ENCODE measurements around the gene IGFBP6.

Gene IGFBP6

DNA sequence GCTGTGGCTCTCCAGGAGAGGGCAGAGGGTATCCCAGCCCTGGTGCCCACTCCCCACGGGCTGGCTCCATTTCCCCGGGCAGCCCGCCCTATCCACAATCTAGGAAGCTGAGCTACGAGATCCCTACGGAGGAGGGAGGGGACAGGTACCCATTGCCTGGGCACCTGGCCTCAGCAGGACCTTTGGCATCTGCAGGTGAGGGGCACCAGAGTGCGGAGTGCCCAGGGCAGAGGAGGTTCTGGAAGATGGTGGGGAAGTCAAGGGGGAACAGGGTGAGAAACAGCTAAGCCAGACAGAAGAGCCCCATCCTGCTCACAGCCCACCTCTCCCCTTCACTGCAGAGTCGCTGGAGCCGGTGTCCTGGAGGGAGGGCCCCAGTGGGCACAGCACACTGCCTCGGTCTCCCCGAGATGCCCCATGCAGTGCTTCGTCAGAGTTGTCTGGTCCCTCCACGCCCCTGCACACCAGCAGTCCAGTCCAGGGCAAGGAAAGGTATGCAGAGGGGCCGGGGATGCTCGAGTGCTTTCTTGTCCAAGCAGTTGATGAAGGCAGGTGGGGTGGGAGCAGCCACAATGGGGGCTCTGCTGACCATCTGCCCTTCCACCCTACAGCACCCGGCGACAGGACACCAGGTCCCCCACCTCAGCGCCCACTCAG lies 37.3 kb upstream of the IGFBP6 start:
- DNase-seq, result no peak

DNA sequence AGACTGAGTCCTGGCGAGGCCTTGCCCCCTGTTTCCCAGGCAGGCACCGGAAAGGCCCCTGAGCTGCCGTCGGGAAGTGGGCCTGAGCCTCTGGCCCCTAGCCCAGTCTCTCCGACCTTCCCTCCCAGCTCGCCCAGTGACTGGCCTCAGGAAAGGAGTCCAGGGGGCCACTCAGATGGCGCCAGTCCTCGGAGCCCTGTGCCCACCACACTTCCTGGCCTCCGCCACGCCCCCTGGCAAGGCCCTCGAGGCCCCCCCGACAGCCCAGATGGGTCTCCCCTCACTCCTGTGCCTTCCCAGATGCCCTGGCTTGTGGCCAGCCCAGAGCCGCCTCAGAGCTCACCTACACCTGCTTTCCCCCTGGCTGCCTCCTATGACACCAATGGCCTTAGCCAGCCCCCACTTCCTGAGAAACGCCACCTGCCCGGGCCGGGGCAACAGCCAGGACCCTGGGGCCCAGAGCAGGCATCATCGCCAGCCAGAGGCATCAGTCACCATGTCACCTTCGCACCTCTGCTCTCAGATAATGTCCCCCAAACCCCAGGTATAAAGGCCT lies 36.7 kb upstream of the IGFBP6 start:
- DNase-seq, result no peak

DNA sequence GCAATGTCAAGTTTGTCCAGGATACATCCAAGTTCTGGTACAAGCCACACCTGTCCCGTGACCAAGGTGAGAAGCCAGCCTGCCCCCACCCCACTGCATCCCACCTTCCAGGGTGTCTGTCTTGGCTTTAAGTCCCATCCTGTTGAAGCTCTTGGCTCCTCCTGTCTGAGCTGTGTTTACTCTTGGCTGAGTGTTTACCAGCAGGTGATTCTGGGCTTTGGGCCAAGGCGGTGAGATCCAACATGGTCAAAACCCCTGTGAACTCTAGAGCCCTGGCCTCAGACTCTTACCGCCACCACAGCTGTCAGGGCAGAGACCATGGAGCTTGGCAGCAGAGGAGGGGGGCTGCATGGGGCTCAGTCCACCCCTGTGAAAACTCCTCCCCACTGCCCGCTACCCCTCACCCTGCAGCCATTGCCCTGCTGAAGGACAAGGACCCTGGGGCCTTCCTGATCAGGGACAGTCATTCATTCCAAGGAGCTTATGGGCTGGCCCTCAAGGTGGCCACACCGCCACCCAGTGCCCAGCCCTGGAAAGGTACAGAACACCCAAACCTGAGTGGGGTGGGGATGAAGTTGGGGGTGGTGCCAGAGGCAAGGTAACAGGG lies 36.0 kb upstream of the IGFBP6 start:
- DNase-seq, result no peak

DNA sequence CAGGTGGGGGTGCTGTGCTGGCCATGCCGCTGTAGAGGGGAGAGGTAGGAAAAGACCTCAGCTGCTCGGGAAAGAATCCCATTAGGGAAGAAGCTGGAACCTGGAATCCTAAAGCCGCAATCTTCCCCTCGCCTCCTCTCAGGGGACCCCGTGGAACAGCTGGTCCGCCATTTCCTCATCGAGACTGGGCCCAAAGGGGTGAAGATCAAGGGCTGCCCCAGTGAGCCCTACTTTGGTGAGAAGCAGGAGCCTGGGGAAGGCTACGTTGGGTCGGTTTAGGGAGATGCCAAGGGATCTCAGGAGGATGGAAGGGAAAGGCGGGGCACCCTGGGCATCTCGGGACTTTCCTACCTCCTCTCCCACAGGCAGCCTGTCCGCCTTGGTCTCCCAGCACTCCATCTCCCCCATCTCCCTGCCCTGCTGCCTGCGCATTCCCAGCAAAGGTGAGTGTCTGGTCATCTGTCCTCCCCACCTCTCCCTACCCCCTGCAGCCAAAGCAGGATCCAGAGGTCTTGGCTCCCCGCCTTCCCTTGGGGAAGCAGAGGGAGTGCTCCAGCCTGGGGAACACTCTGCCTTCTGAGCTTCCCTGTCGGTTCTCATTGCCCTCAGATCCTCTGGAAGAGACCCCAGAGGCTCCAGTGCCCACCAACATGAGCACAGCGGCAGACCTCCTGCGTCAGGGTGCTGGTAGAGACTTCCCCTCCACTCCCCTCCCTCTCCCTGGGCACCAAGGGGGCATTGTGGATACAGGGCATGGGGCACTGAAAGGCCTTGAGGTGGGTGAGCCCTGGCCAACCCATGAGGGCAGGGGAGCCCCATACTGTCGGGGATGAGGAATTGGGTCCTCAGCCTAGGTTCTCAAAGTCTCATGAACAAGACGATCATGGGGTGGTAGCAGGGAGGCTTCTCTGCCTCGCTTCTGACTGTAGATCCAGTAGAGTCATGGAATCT lies 35.2 kb upstream of the IGFBP6 start:
- DNase-seq, result no peak

DNA sequence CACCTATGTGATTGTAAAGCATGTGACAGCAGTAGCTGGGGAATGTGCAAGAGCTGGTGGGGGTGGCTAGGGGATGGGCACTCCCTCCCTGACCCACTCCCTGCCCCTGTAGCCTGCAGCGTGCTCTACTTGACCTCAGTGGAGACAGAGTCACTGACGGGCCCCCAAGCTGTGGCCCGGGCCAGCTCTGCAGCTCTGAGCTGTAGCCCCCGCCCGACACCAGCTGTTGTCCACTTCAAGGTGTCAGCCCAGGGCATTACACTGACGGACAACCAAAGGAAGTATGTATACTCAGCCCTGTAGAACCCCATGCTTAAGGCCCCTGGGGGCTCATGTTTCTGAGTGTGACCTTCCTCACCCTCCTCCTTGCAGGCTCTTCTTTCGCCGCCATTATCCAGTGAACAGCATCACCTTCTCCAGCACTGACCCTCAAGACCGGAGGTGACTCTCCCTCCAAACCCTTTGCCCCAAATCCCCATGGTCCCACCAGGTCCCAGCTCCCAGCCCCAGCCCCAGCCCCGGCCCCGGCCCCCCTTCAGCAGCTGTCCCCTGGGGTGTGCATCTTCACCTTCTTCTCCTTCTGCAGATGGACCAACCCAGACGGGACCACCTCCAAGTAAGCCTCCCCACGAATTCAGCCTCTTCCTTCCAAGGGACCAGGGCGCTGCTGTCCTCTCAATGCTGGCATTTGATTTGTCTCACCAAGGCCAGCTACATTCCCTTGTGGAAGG lies 34.3 kb upstream of the IGFBP6 start:
- DNase-seq, result no peak

DNA sequence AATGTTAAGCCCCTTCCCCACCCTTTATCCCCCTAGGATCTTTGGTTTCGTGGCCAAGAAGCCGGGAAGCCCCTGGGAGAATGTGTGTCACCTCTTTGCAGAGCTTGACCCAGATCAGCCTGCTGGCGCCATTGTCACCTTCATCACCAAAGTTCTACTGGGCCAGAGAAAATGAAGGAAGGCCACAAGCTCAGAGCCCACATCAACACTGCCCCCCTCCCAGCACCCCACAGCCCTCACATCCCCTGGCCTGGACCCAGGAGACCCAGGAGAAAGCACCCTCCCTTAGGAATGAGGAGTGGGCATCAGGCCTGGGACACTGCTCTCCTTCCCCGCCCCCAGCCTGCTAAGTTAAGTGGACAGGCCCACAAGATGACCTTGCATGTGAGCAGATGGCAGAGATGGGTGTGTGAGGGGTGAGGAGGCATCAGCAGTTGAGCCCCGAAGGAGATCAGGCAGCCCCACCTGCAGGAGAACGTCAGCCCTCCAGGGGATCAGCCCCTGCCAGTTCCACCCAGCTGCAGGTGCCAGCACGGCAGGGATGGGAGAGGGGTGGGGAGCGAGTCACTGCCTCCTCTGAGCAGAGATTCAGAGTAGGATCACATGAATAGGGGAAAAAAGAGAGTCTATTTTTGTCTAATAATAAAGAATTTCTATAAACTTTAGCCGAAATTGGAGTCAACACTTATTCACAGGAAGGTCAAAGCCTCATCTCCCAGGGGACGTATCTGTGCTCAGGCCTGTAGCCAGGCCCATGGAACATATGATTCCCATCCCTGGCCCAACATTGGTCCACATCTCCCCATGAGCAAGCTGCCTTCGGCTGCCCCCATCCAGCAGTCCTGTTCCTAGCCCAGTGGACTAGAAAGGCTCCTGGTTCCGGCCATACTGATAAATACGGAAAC lies 33.5 kb upstream of the IGFBP6 start:
- DNase-seq, result no peak

DNA sequence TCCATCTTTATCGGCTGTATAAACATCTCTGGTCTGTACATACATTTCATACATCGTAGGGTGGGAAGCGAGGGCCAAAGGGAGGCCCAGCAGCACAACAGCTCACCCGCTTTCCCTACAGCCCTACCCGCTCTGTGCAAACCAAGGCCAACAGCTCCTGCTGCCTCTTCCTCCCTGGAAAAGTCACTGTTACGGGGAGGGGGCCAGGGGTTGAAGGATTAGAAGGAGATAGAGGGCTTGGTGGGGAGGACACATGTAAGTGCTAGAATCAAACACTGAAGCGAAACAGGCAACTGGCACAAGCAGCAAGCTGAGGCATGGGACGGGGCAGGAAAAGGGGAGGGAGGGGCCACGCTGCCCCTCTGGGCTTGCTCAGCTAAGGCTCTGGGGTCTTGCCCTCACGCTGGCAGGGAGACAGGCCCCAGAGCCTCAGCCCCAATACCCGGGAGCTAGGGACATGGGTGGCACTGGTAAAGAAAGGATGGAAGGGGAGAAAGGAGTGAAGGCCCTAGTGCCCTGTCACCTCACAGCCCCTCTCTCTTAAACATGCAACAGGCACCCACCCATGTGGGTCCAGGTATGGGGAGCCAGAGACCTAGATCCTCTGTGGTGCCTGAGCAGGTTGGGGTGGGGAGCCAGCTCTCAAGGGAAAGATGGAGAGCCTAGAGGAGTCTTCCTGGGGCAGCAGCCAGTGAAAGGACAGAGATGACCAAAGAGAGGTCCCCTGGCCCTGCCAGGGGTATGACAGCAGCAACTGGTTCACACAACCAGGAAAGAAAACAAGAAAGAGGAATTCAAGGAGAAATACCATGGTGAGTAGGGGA lies 32.6 kb upstream of the IGFBP6 start:
- DNase-seq, result no peak

DNA sequence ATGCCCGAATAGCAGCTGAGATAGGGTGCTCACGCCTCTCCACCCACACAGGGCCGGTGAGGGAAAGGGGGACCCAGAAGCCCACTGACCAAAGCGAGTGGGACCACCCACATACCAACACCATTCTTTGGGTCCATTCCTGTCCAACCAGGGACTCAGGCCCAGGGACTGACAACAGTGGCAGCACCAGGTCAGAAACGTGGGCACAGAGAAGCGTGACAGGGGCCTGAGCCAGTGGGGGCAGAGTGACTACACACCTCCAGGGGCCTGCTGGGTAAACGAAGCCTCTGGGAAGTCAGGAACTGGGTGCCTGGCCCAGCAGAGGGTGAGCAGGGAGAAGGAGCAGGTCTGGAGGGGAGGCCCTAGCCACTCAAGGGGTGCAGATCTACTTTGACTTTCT lies 32.0 kb upstream of the IGFBP6 start:
- no peak for DNase-seq

DNA sequence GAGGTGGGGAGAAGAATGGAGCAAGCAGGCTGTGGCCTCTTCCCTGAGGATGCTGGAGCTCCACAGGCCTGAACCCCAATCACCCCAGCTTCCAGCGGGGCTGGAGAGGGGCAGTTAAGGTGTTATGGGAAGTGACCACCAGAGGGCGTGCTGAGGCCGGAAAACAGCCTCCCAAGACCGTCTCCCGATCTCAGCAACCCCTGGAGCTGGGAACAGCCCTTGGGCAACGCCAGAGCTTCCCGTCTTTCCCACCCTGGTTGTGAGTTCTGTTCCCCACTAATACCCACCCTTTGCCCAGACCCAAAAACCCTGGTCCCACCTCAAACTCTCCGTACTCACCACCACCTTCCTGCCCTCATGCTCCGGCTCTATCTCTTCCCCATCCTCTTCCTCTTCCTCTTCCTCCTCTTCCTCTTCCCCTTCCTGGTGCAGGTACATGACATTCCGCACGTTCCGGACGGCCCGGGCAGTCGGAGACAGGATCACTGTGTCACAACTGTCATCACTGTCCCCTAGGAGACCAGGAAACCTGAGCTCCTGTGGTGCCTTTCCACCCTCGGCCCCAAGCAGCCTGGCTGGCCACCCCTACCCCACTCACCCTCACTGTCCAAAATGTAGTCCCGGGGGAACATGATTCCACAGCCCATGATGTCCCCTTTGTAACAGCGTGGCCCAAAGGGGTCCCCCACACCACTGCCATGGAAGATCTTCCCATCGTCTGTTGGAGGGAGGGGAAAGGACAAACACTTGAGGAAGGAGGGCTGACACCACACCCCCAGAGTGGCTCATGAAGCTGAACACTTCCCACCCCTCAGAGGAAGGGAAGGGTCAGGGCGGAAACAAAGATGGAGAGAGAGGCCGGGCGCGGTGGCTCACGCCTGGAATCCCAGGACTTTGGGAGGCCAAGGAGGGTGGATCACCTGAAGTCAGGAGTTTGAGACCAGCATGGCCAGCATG lies 31.2 kb upstream of the IGFBP6 start:
- DNase-seq, result no peak

DNA sequence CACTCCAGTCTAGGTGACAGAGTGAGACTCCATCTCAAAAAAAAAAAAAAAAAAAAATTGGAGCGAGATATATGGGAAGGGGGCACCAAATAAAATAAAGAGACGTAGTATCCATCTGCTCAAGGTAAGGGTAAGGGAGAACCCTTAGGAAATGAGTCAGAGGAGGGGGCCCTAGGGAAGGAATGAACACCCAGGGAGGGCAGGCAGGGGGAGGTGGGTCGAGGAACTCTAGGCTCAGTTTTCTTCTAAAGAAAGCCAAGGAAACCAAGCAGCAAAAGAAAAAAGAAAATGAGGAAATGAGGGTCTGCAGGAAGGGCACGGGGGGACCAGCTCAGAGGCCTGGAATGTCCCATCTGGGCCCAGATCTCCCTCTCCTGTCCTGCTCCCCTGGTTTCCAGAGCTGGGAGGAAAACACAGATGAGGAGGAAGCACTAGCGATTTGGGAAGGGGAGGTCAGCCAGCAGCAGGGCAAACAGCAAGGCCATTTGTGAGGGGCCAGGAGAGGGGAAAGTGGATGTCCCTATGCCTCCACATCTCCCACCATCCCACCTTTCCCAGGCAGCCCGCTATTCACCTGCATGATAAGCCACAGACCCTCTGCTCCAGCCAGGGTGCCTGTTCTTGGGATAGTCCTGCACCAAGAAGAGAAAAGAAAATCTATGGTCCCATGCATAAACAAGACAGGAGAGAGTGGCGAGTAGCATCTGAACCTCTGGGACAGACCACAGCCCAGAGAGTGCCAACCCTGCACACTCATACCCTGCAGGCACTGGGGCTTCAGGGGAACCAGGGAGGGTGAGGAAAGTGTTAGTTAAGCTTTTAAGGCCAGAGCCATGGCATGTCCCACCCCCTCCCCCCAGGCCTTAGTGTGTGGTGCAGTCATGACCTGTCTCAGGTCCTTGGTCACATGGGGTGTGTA lies 30.1 kb upstream of the IGFBP6 start:
- no peak for DNase-seq

DNA sequence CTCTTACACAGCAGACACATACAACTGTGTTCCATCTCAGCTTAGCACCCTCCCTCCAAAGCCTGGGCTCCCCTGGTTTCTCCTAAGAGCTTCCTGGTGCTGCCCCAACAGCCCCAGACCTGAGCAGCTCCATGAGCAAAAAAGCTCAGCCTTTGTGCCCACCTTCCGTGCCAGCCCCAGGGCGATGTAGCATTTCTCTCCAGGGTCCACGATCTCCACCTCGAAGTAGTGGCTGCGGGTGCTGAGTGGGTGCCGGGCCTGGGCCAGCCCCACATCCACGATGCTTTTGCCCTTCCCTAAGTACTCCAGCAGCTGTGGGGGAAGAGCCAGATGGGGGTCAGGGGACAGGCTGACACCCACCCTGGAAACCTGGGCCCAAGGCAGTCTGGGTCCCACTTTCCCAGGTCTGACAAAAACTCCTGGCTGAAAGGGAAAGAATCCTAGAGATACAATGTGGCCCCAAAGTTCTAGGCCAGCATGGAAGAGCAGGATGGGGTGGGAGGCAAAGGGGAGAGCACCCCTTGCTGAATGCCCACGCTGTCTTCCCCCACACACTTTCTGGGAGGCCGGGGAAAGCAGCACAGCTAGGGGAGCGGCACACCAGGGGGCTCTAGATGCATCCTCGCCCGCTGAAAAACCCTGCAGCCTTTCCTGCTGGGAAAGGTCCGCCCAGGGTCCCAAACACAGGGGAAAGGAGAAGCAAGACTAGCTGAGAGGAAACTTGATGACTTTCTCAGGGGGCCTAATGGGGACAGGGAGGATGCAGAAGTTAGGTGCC lies 29.3 kb upstream of the IGFBP6 start:
- no peak for DNase-seq

DNA sequence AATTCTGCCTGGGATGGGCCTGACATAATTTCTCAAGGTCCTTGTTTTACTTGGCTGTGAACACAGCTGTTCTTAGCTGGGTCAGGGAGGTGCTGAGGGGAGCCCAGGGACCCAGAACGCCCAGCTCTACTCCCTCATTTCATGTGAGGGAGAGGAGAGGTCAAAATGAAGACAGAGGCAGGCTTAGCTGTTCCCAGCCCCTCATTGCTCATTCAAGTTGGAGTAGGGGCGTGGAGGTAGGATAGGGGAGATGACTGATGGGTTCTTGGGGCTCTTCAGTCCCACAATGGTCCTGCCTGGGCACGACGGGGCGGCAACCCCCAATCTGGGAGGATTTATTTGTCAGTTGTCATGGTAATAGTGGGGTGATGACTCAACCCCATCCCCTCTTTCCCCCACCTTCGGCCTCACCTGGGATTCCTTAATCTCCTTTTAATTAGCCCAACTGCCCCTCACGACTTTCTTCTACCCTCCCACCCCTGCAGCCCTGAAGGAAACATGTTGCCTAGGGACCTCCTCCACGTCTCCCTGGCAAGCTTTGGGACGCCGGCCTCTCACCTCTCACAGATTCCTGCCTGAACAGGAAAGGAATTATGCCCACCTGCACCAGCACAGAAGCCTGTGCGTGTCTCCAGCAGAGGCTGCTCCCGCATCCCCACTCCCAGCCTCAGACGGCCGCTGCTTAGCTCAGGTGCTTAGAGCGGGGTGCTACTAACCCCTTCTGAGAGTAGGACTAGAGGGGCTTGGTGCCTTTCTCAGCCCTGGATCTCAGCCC lies 28.5 kb upstream of the IGFBP6 start:
- DNase-seq, result no peak

DNA sequence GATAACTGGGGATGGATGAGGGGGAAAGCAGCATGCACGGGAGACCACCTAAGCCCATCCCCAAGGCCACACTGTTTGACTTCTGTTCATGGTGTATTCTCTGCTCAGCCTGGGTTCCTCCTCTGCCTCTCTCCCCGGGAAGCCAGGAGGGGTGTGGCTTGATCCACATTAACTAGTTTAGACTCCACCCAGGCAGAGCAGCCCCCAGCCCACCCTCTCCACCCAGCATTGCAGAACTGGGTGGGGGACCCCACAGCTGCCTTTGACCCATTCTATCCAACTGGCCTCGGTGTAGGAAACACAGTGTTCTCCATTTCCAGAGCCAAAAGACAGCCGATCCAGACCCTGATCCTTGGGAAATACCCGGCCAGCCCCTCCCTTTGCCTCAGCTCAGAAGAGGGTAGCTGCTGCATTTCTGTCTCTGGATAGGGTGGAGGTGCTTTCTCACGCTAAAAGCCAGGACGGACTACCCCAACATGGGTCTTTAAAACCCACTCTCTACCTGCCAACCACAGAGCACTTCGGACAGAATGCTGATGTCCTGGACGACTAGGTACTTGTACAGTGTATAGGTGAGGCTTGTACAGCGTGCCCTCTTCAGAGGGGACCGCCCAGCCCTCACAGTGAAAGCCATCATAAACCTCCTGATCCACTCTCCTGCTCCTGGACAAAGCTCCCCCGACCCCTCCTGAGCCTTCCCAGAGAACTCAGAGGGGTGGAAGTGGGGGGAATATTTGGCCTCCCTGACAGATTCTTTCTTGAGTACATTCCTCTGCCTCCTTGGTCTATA lies 27.7 kb upstream of the IGFBP6 start:
- DNase-seq, result no peak

DNA sequence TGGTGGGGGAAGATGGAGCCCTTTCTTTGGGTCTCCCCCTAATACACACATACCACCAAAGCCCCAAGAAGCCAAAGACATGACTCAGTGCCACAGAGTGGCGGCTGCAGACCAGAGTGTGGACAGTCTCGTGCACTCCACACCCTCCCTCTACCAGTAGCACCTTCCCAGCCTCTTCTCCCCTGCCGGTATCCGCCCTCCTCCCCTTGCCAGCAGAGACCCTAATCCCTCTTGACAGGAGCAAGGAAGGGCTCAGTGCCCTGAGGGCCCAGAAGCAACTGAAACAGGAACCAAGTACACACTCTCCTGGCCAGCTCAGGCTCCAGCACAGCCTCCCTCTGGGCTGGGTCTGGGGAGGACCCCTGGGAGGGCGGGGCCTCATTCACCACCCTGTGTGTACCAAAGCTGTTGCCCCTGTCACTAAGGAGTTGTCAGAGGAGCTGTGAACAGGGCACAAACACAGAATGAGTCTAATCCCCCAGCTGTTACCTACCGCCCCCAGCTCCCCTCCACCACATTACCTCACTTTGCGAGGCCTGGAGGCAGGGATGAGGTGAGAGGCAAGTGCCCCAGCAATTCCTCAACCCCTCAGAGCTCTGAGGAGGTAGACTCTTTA lies 26.5 kb upstream of the IGFBP6 start:
- DNase-seq, result no peak

Measured in GOT3 (cell line).